HEK293 (cell line): ENCODE data around the gene CAMK2B.

Experiments used
- CTCF ChIP-seq: fragments of 450-650 bp; formaldehyde crosslinking; IDR thresholded peaks from 2 replicates; pipeline ENCODE4 v1.5.1; 2016; ENCODE audit warnings: missing biosample characterization, missing genetic modification characterization
- GLIS1 ChIP-seq: fragments of 450-650 bp; formaldehyde crosslinking; IDR thresholded peaks from 2 replicates; pipeline ENCODE4 v1.5.1; 2016; ENCODE audit warnings: missing biosample characterization, missing genetic modification characterization
- OVOL3 ChIP-seq: fragments of 450-650 bp; formaldehyde crosslinking; IDR thresholded peaks from 2 replicates; pipeline ENCODE4 v1.5.1; 2016; ENCODE audit warnings: missing biosample characterization, missing genetic modification characterization
- REPIN1 ChIP-seq: fragments of 450-650 bp; formaldehyde crosslinking; IDR thresholded peaks from 2 replicates; pipeline ENCODE4 v1.5.1; 2017; ENCODE audit warnings: missing biosample characterization, missing genetic modification characterization, low read depth
- REST ChIP-seq: fragments of 450-650 bp; formaldehyde crosslinking; IDR thresholded peaks from 2 replicates; pipeline ENCODE4 v1.5.1; 2016; ENCODE audit warnings: missing biosample characterization, missing genetic modification characterization
- TCF7L2 ChIP-seq: IDR thresholded peaks from 2 replicates; pipeline ENCODE4 v1.6.1; 2011; ENCODE audit warnings: low read depth, mild to moderate bottlenecking, inconsistent platforms, low read length, moderate library complexity, borderline replicate concordance
- ZBTB7A ChIP-seq: fragments of 450-650 bp; formaldehyde crosslinking; IDR thresholded peaks from 2 replicates; pipeline ENCODE4 v1.5.1; 2016; ENCODE audit warnings: low read depth, missing biosample characterization, missing genetic modification characterization
- ZNF148 ChIP-seq: fragments of 450-650 bp; formaldehyde crosslinking; IDR thresholded peaks from 2 replicates; pipeline ENCODE4 v1.5.0; 2017; ENCODE audit warnings: missing biosample characterization, missing genetic modification characterization, borderline replicate concordance
- ZNF18 ChIP-seq: fragments of 450-650 bp; formaldehyde crosslinking; IDR thresholded peaks from 2 replicates; pipeline ENCODE4 v1.5.1; 2016; ENCODE audit warnings: missing biosample characterization, missing genetic modification characterization
- ZNF610 ChIP-seq: fragments of 450-650 bp; formaldehyde crosslinking; IDR thresholded peaks from 2 replicates; pipeline ENCODE4 v1.5.1; 2016; ENCODE audit warnings: missing biosample characterization, missing genetic modification characterization, borderline replicate concordance
- ZNF768 ChIP-seq: fragments of 450-650 bp; formaldehyde crosslinking; IDR thresholded peaks from 2 replicates; pipeline ENCODE4 v1.5.1; 2018; ENCODE audit warnings: missing biosample characterization, mild to moderate bottlenecking, missing genetic modification characterization

GRCh38 chr7:44257213-44257612, 68.2 kb downstream of the CAMK2B start:
- TF ChIP-seq CTCF (tag by site-specific recombination): no peak
- TF ChIP-seq TCF7L2: no peak
- no peak for TF ChIP-seq OVOL3 (tag by site-specific recombination)
- no peak for TF ChIP-seq GLIS1 (tag by site-specific recombination)
- no peak for TF ChIP-seq REPIN1 (tag by site-specific recombination)
- no peak for TF ChIP-seq ZNF18
- no peak for TF ChIP-seq ZNF610
- no peak for TF ChIP-seq ZNF768
- TF ChIP-seq ZBTB7A (tag by site-specific recombination): no peak
- TF ChIP-seq REST (tag by site-specific recombination): no peak
- TF ChIP-seq ZNF148: no peak
